ENCODE data around the gene SLC35G4.
A peak's percentile ranks its signal among the peaks of the same experiment; 100 is the strongest.
"Not testable (repeated sequence)": the region's sequence is repeated elsewhere in the genome, so short reads cannot be mapped to it uniquely, and the experiment has no call there.

Gene SLC35G4

DNA sequence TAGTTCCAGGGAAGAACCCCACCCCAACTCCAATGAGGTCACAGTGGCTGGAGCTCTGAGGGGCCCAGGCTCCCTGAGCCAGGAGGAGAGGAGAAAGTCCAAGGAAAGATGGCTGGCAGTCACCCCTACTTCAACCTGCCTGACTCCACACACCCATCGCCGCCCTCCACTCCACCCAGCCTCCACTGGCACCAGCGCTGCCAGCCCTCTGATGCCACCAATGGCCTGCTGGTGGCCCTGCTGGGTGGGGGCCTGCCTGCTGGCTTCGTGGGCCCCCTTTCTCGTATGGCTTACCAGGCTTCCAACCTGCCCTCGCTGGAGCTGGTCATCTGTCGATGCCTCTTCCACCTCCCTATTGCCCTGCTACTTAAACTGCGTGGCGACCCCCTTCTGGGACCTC lies at the start of gene SLC35G4:
Gene SLC35G4, plus strand, starts transcription at position 109 of the 400 bp plus-strand sequence. Its CDS starts 0 bp downstream, at position 109.
- not testable (repeated sequence) for H3K36me3 Mint-ChIP-seq; ATAC-seq; DNase-seq (ENCODE audit: low spot score in 2 of 2); H3K9me3 Mint-ChIP-seq; H3K4me1 Mint-ChIP-seq; H3K4me3 Mint-ChIP-seq; H3K27ac Mint-ChIP-seq

- H3K9me3 Mint-ChIP-seq: no peaks in the 10 kb centered on the region
- no peak for DNase-seq (ENCODE audit: low spot score in 2 of 2)
- no peak for ATAC-seq
- no peak overlapping the region for H3K4me3 Mint-ChIP-seq
- H3K27ac Mint-ChIP-seq: no peak overlapping the region
- H3K4me1 Mint-ChIP-seq: no peaks in the 10 kb centered on the region
- H3K36me3 Mint-ChIP-seq: no peaks in the 10 kb centered on the region
These were observed 48.1 kb upstream of the SLC35G4 start for GRCh38 chr18:11561293-11561692.

- H3K4me1 Mint-ChIP-seq: no peaks in the 10 kb centered on the region
- no peak overlapping the region for H3K4me3 Mint-ChIP-seq
- DNase-seq (ENCODE audit: low spot score in 2 of 2) (no peak), ATAC-seq (no peak)
- no peak overlapping the region for H3K27ac Mint-ChIP-seq
- no peaks in the 10 kb centered on the region for H3K9me3 Mint-ChIP-seq
- H3K36me3 Mint-ChIP-seq: no peaks in the 10 kb centered on the region
These were observed 43.7 kb upstream of the SLC35G4 start for GRCh38 chr18:11565716-11566115.

DNA sequence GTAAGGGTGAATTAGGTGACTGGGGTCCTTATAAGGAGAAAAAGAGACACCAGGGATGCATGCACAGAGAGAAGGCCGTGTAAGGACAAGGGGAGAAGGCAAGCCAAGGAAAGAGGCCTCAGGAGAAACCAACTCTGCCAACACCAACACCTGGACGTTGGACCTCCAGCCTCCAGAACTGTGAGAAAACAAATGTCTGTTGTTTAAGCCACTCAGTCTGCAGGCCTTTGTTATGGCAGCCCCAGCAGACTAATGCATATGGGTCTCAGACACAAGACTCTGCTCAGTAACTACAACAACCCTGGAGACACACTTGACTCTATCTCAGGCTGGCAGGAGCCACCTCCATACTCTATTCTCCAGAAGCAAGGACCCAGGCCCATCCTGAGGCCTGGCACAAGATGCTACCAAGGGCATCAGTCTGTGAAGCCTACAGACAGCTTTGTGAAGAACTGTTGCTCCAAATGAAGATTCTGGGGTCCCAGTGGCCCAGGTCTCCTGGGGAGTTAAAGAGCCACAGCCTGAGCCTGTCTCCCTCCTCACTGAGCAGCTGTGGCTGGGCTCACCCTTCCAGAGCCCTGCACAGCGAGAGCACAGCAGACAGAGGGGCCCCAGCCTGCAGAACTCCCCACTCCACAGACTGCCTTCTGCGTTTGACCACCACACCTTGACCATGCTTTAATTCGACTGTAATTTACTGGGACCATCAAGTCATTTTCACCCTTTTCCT lies 43.0 kb upstream of the SLC35G4 start:
- Mint-ChIP-seq H3K4me1 (no peaks in the 10 kb centered on the region), H3K9me3 (no peaks in the 10 kb centered on the region), H3K4me3 (no peak overlapping the region), H3K27ac (no peak overlapping the region), H3K36me3 (no peaks in the 10 kb centered on the region)
- ATAC-seq: peak; percentile 26
- peak in 1 of 2 donors; percentile 30 for DNase-seq (ENCODE audit: low spot score in 2 of 2)

GRCh38 chr18:11567396-11567795 lies 42.0 kb upstream of the SLC35G4 start:
- no peak for ATAC-seq
- DNase-seq (ENCODE audit: low spot score in 2 of 2): peak in 1 of 2 donors; percentile 13
- Mint-ChIP-seq H3K36me3 (no peaks in the 10 kb centered on the region), H3K4me1 (no peaks in the 10 kb centered on the region), H3K9me3 (no peaks in the 10 kb centered on the region), H3K27ac (no peak overlapping the region), H3K4me3 (no peak overlapping the region)

- Mint-ChIP-seq H3K4me1 (no peaks in the 10 kb centered on the region), H3K9me3 (no peaks in the 10 kb centered on the region), H3K27ac (no peak overlapping the region), H3K4me3 (no peak overlapping the region), H3K36me3 (no peaks in the 10 kb centered on the region)
- no peak for ATAC-seq
- no peak for DNase-seq (ENCODE audit: low spot score in 2 of 2)
These were observed 39.3 kb upstream of the SLC35G4 start for GRCh38 chr18:11570073-11570588.

DNA sequence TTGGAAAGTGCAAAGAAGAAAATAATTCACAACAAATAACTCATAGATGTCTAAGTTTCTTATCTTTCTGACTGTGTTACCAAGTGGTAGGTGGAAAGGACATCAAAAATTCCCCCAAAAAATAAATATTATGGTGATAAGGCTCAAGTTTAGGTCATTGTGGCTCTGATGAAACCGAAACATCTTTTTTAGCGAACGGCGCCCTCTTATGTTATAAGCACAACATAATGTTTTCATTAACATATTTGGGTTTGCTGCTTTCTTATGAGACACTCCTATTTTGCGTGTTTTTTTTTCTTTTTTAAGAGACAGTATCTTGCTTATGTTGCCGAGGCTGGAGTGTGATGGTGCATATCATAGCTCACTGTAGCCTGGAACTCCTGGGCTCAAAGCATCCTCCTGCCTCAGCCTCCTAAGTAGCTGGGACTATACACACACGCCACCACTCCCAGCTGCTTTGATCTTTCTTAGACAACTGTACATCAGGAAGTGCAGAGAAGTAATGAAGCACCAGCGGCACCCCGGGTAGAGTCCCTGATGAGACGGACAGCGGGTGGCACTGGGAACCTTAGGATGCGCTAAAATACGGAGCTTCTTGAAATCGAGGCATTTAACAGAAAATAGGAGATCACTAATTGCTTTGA lies 38.5 kb upstream of the SLC35G4 start:
- no peaks in the 10 kb centered on the region for H3K36me3 Mint-ChIP-seq
- H3K9me3 Mint-ChIP-seq: no peaks in the 10 kb centered on the region
- H3K4me3 Mint-ChIP-seq: no peak overlapping the region
- H3K27ac Mint-ChIP-seq: no peak overlapping the region
- ATAC-seq (no peak), DNase-seq (ENCODE audit: low spot score in 2 of 2) (no peak)
- no peaks in the 10 kb centered on the region for H3K4me1 Mint-ChIP-seq

DNA sequence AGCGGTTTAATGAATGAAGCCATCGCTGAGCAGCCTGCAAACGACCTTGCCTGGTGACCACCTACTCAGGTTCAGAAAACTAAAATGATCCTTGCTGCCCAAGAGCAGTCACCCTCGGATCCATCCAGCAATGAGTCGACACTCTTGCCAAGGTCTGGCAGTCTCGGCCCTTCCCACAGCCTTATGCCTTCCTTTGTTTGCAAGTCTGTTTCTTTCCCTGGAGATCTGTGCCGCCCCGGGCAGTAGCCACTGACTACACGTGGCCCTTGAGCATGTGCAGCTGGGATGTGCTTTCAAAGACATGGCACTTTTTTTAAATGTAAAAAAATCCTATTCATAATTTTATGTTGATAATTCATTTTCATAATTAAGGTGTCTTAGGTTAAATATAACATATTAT lies 37.2 kb upstream of the SLC35G4 start:
- DNase-seq (ENCODE audit: low spot score in 2 of 2): no peak
- no peak overlapping the region for H3K27ac Mint-ChIP-seq
- peaks cover 3% of the 10 kb centered on the region for H3K4me1 Mint-ChIP-seq
- ATAC-seq: no peak
- no peaks in the 10 kb centered on the region for H3K36me3 Mint-ChIP-seq
- H3K9me3 Mint-ChIP-seq: no peaks in the 10 kb centered on the region
- no peak overlapping the region for H3K4me3 Mint-ChIP-seq

DNA sequence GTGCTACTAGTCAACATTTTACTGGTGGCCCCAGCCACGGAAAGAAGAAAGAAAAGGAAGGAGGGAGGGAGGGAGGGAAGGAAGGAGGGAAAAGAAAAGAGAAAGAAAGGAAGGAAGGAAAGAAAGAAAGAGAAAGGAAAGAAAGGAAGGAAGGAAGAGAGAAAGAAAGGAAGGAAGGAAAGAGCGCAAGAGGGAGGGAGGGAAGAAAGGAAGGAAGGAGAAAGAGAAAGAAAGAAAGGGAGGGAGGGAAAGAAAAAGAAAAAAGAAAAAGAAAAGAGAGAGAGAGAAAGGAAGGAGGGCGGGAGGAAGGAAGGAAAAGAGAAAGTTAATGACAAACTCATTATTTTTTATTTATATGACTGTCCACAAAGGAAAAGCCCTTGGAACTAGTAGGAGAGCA lies 34.9 kb upstream of the SLC35G4 start:
- ATAC-seq: no peak

DNA sequence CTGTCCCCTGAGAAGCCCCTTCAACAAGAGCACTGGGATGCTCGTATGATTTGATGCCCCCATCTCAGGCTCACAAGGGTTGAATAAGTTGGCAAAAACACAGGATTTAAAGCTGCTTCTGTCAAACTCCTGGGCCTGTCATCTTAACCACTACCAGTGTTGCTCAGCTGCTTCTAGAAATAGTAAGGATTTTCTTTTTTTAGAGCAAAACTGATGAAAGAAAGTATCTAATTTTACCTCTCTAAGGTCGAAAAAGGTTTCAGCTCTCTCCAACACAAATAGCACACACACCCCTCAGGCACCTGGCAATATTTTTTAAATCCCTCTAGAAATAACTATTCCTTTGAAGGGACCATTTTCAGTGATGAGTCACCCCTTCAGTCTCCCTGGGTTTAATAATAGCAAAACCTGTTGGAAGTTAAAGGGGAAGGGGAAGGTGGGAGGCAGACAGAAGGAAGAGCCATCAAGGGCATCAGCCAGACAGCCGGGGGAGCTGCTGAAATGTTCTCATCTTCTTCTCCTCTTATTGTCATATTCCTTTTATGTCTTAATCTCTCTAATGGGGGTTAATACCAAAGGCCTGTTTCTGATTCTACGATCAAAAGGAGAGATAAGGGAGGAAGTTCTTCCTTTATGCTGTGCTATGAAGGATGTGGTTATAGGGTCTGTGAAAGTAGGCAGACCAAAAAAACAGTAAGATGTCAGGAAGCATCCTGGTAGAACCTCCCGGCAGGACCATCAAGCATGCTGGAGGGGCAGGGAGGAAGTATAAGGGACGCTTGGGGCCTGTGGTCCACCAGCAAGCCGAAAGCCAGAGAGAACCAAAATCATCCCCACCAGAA lies 31.9 kb upstream of the SLC35G4 start:
- H3K4me3 Mint-ChIP-seq: no peak overlapping the region
- H3K36me3 Mint-ChIP-seq: no peaks in the 10 kb centered on the region
- H3K27ac Mint-ChIP-seq: no peak overlapping the region
- no peak for DNase-seq (ENCODE audit: low spot score in 2 of 2)
- ATAC-seq: no peak
- H3K9me3 Mint-ChIP-seq: no peaks in the 10 kb centered on the region
- H3K4me1 Mint-ChIP-seq: peaks cover 11% of the 10 kb centered on the region

More for the DNA sequence above, 34.9 kb upstream of the SLC35G4 start:
- Mint-ChIP-seq H3K4me3 (no peak overlapping the region), H3K36me3 (no peaks in the 10 kb centered on the region), H3K27ac (no peak overlapping the region), H3K4me1 (peaks cover 11% of the 10 kb centered on the region), H3K9me3 (no peaks in the 10 kb centered on the region)
- DNase-seq (ENCODE audit: low spot score in 2 of 2): no peak

GRCh38 chr18:11578799-11579198 lies 30.6 kb upstream of the SLC35G4 start:
- Mint-ChIP-seq H3K9me3 (no peaks in the 10 kb centered on the region), H3K4me3 (no peak overlapping the region), H3K4me1 (peaks cover 11% of the 10 kb centered on the region), H3K36me3 (no peaks in the 10 kb centered on the region), H3K27ac (no peak overlapping the region)
- ATAC-seq (no peak), DNase-seq (ENCODE audit: low spot score in 2 of 2) (no peak)

- DNase-seq (ENCODE audit: low spot score in 2 of 2) (no peak), ATAC-seq (no peak)
- Mint-ChIP-seq H3K27ac (no peak overlapping the region), H3K4me3 (no peak overlapping the region), H3K9me3 (no peaks in the 10 kb centered on the region), H3K36me3 (no peaks in the 10 kb centered on the region), H3K4me1 (peaks cover 11% of the 10 kb centered on the region)
These were observed 29.5 kb upstream of the SLC35G4 start for GRCh38 chr18:11579916-11580315.

- Mint-ChIP-seq H3K4me1 (peaks cover 11% of the 10 kb centered on the region), H3K4me3 (no peak overlapping the region), H3K9me3 (no peaks in the 10 kb centered on the region), H3K36me3 (no peaks in the 10 kb centered on the region), H3K27ac (no peak overlapping the region)
- ATAC-seq: no peak
- no peak for DNase-seq (ENCODE audit: low spot score in 2 of 2)
These were observed 28.1 kb upstream of the SLC35G4 start for GRCh38 chr18:11581286-11581685.

GRCh38 chr18:11585596-11585995 lies 23.8 kb upstream of the SLC35G4 start:
- H3K9me3 Mint-ChIP-seq: no peaks in the 10 kb centered on the region
- no peak for ATAC-seq
- H3K4me1 Mint-ChIP-seq: no peaks in the 10 kb centered on the region
- no peak overlapping the region for H3K27ac Mint-ChIP-seq
- no peak for DNase-seq (ENCODE audit: low spot score in 2 of 2)
- no peak overlapping the region for H3K4me3 Mint-ChIP-seq
- H3K36me3 Mint-ChIP-seq: no peaks in the 10 kb centered on the region

DNA sequence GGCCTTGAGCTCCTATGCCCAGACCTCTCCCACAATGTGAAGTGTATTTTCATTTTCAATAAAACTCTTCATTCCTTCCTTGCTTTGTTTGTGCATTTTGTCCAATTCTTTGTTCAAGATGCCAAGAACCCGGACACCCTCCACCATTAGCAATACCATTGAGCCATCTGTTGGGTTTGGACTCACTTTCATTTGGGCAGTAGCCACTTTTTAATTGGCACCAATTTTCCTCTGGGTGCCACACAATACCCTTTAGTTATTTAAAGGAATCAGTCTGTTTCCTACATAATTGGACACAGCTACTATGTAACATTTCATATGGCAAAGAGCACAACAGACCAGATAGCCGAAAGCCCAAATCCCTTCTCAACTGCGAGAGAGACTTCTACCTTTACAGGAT lies 22.5 kb upstream of the SLC35G4 start:
- Mint-ChIP-seq H3K27ac (no peak overlapping the region), H3K4me3 (no peak overlapping the region), H3K4me1 (no peaks in the 10 kb centered on the region), H3K9me3 (no peaks in the 10 kb centered on the region), H3K36me3 (no peaks in the 10 kb centered on the region)
- ATAC-seq (no peak), DNase-seq (ENCODE audit: low spot score in 2 of 2) (no peak)

Data from stimulated activated effector memory CD8-positive, alpha-beta T cell treated with anti-CD3 and anti-CD28 coated beads, Interleukin-12 subunit alpha, Interleukin-12 subunit beta, amount 100 ng/mL, for 72 hours (primary cell).